ENCODE results near the gene NEMP1.
"Not testable (repeated sequence)": the region's sequence is repeated elsewhere in the genome, so short reads cannot be mapped to it uniquely, and the experiment has no call there.

Gene NEMP1

GRCh38 chr12:57022324-57022723, 56.3 kb downstream of the NEMP1 start:
- not testable (repeated sequence) for DNase-seq

- DNase-seq, result no peak
These were observed 58.4 kb downstream of the NEMP1 start for GRCh38 chr12:57019983-57020719.

GRCh38 chr12:57018906-57019305, 59.7 kb downstream of the NEMP1 start:
- no peak for DNase-seq

- DNase-seq, result not testable (repeated sequence)
These were observed 60.2 kb downstream of the NEMP1 start for GRCh38 chr12:57018353-57018752.

GRCh38 chr12:57016348-57016747, 62.2 kb downstream of the NEMP1 start, which contains the start of gene TAC3:
TAC3 (minus strand) TSS chr12:57016529; CDS start chr12:57015797, 732 bp downstream.
- DNase-seq, result no peak

- DNase-seq, result no peak
These were observed 65.8 kb downstream of the NEMP1 start for GRCh38 chr12:57012600-57013465.

- no peak for DNase-seq
These were observed 66.9 kb downstream of the NEMP1 start for GRCh38 chr12:57011438-57012424.

- no peak for DNase-seq
These were observed 67.9 kb downstream of the NEMP1 start for GRCh38 chr12:57010627-57011247.

- no peak for DNase-seq
These were observed 68.5 kb downstream of the NEMP1 start for GRCh38 chr12:57009949-57010626.

- DNase-seq, result no peak
These were observed 70.4 kb downstream of the NEMP1 start for GRCh38 chr12:57008178-57008577.

- DNase-seq, result no peak
These were observed 71.6 kb downstream of the NEMP1 start for GRCh38 chr12:57006809-57007475.

GRCh38 chr12:57005980-57006808, 72.4 kb downstream of the NEMP1 start, which contains the start of gene ZBTB39:
ZBTB39 (minus strand) TSS chr12:57006546; CDS start chr12:57004917, 1,629 bp downstream.
- DNase-seq, result peak; percentile 54
